Esophagus muscularis mucosa (tissue), 4 donors: ENCODE data around the gene SLC4A3. TPM values are rescaled to one million over a fixed set of nuclear protein-coding genes. Genes with fewer than 3 reads are reported as not detected.

Experiments used
- DNase-seq: peaks from one replicate; pipeline ENCODE4 v3.0.0-alpha.2; 2017; ENCODE audit errors: extremely low spot score
- H3K27ac ChIP-seq, 4 donors: fragments of 200-600 bp; sonication (generic); replicated peaks in 1 of 4; 1 replicate in 3 of 4; 2 replicates in 1 of 4; pipeline ENCODE4 v1.5.1; 2016 to 2019; ENCODE audit warnings: mild to moderate bottlenecking in 1 of 4
- H3K27me3 ChIP-seq, 4 donors: fragments of 200-600 bp; sonication (generic); one replicate each; pipeline versions ENCODE4 v1.5.1 to v1.6.0; 2016 to 2019
- H3K36me3 ChIP-seq, 4 donors: fragments of 200-600 bp; sonication (generic); one replicate each; pipeline ENCODE4 v1.5.1; 2016 to 2019
- H3K4me1 ChIP-seq, 4 donors: fragments of 200-600 bp; sonication (generic); one replicate each; pipeline ENCODE4 v1.5.1; 2016 to 2019
- H3K4me3 ChIP-seq, 4 donors: fragments of 200-600 bp; sonication (generic); 1 replicate in 2 of 4; 2 replicates in 2 of 4; pipeline ENCODE4 v1.5.1; 2016 to 2019; ENCODE audit warnings: mild to moderate bottlenecking in 4 of 4, moderate library complexity in 1 of 4
- H3K9me3 ChIP-seq, 4 donors: fragments of 200-600 bp; sonication (generic); 1 replicate in 3 of 4; 2 replicates in 1 of 4; pipeline ENCODE4 v1.5.1; 2016 to 2019
- CTCF ChIP-seq, 3 experiments: fragments of 200-600 bp in 2 of 3; fragments of 450-650 bp in 1 of 3; sonication (generic) in 2 of 3; IDR thresholded peaks; one replicate each; pipeline ENCODE4 v1.5.1; 2017 to 2019; ENCODE audit warnings: antibody characterized with exemption in 3 of 3, mild to moderate bottlenecking in 2 of 3, moderate library complexity in 1 of 3
- EP300 ChIP-seq: sonication (generic); formaldehyde crosslinking; IDR thresholded peaks from one replicate; pipeline ENCODE4 v1.6.1; 2017; ENCODE audit warnings: antibody characterized with exemption
- POLR2A ChIP-seq: fragments of 450-650 bp; IDR thresholded peaks from one replicate; pipeline ENCODE4 v1.6.1; 2017; ENCODE audit warnings: antibody characterized with exemption, moderate library complexity, mild to moderate bottlenecking, low read depth
- POLR2AphosphoS5 ChIP-seq, 2 donors: sonication (generic); formaldehyde crosslinking; IDR thresholded peaks; one replicate each; pipeline ENCODE4 v1.6.1; 2017; ENCODE audit warnings: antibody characterized with exemption in 2 of 2
- WGBS: methylation state at CpG from one replicate; pipeline ENCODE4 v1.1.5; 2018; 5-methylcytosine and 5-hydroxymethylcytosine counted together
- intact Hi-C: fragments of 100-400 bp; cut with DNase I; formaldehyde crosslinking; loops from one replicate; pipeline ENCODE4 v1.15.1; 2023
- total RNA-seq, 4 donors: library from RNA; depleted of rRNA; stranded (reverse); fragments of >200 nt; gene quantifications; one replicate each; pipeline versions ENCODE4 v1.1.0 to v1.2.1, GENCODE V29; 2016

The SLC4A3 gene
- total RNA-seq, 4 donors from 2014 or later = 15.0 to 30.4 (median 20.5) TPM

DNA sequence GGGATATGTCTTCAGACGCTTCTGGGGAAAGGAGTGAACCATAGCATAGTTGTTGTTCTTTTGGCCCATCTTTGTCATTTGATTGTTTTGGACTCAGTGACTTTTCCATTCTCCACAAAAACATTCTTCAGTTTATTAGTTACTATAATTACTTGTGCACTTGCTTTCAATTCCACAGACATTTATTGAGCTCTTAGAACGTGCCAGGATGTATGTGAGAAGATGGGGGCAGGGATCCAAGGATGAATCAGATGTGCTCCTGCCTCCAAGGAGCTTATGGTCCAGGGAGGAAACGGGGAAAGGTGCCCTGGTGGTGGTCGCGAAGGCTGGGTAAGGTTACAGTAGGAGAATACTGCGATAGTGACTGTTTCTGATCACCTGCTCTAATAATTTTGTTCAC lies 6.9 kb upstream of the SLC4A3 start:
- Histone ChIP-seq H3K36me3 (peaks cover 0 to 10% (median 9%) of the 10 kb centered on the region in 4 donors), H3K4me1 (peaks cover 0 to 4% (median 2%) of the 10 kb centered on the region in 4 donors), H3K27me3 (no peaks in the 10 kb centered on the region), H3K4me3 (no peak overlapping the region), H3K27ac (no peak overlapping the region), H3K9me3 (no peaks in the 10 kb centered on the region)
- intact Hi-C loops = no loop called here
- TF ChIP-seq EP300 (no peak), CTCF (IDR thresholded peaks at IDR 0.05) (no peak), POLR2A (no peak), POLR2AphosphoS5 (IDR thresholded peaks at IDR 0.05) (no peak)
- WGBS = 82% methylated on average over 6 of the region's 6 CpGs
- no peak for DNase-seq

DNA sequence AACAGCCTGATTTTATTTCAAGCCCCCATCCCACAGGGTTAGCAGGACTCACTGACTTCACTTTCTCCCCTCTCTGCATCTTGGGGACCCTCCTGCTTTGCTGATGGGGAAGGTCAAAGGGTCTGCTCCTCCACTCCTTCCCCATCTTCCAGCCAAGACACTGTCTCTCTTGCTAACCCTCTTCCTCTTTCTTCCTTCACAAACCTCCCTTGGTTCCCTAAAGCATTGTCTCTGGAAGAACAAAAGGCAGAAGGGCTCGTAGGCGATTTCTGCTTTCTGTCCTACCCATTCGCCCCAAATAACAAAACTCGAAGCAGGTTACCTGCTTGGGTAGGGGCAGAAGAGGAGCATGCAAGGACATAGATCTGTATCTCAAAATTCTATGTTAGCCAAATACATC lies 5.5 kb upstream of the SLC4A3 start:
- Histone ChIP-seq H3K4me1 (peaks cover 0 to 6% (median 3%) of the 10 kb centered on the region in 4 donors), H3K36me3 (no peaks in the 10 kb centered on the region), H3K27me3 (no peaks in the 10 kb centered on the region), H3K27ac (no peak overlapping the region), H3K4me3 (no peak overlapping the region), H3K9me3 (no peaks in the 10 kb centered on the region)
- no peak for DNase-seq
- intact Hi-C loops = no loop called here
- TF ChIP-seq EP300 = no peak
- TF ChIP-seq CTCF (IDR thresholded peaks at IDR 0.05) = no peak
- TF ChIP-seq POLR2A = no peak
- TF ChIP-seq POLR2AphosphoS5 (IDR thresholded peaks at IDR 0.05) = no peak
- WGBS = 74% methylated on average over 4 of the region's 4 CpGs

GRCh38 chr2:219622472-219622871 lies 5.0 kb upstream of the SLC4A3 start:
- intact Hi-C loops = no loop called here
- Histone ChIP-seq H3K27me3 (no peaks in the 10 kb centered on the region), H3K4me1 (peaks cover 0 to 9% (median 6%) of the 10 kb centered on the region in 4 donors), H3K27ac (no peak overlapping the region), H3K36me3 (no peaks in the 10 kb centered on the region), H3K4me3 (no peak overlapping the region), H3K9me3 (no peaks in the 10 kb centered on the region)
- 89% methylated on average over 2 of the region's 2 CpGs for WGBS
- no peak for TF ChIP-seq POLR2AphosphoS5 (IDR thresholded peaks at IDR 0.05)
- no peak for TF ChIP-seq EP300
- TF ChIP-seq CTCF (IDR thresholded peaks at IDR 0.05) = no peak
- TF ChIP-seq POLR2A = no peak
- DNase-seq = no peak

GRCh38 chr2:219624565-219624964 lies 2.9 kb upstream of the SLC4A3 start:
- no peak for DNase-seq
- peaks cover 0 to 16% (median 0%) of the 10 kb centered on the region in 4 donors for H3K27me3 ChIP-seq
- H3K4me3 ChIP-seq = no peak overlapping the region
- intact Hi-C loops = no loop called here
- H3K4me1 ChIP-seq = peaks cover 0 to 21% (median 18%) of the 10 kb centered on the region in 4 donors
- H3K9me3 ChIP-seq = no peaks in the 10 kb centered on the region
- TF ChIP-seq POLR2AphosphoS5 (IDR thresholded peaks at IDR 0.05) (no peak), POLR2A (no peak), CTCF (IDR thresholded peaks at IDR 0.05) (no peak), EP300 (no peak)
- no peaks in the 10 kb centered on the region for H3K36me3 ChIP-seq
- no peak overlapping the region for H3K27ac ChIP-seq
- WGBS = 96% methylated on average over 4 of the region's 6 CpGs

- no peak overlapping the region for H3K27ac ChIP-seq
These were observed 2.3 kb upstream of the SLC4A3 start for GRCh38 chr2:219625179-219625578.

More at GRCh38 chr2:219625179-219625578, 2.3 kb upstream of the SLC4A3 start:
- no peak for TF ChIP-seq POLR2AphosphoS5 (IDR thresholded peaks at IDR 0.05)
- no peak for TF ChIP-seq CTCF (IDR thresholded peaks at IDR 0.05)
- no peak for TF ChIP-seq EP300
- TF ChIP-seq POLR2A = no peak
- intact Hi-C loops = no loop called here
- Histone ChIP-seq H3K4me3 (no peak overlapping the region), H3K9me3 (no peaks in the 10 kb centered on the region), H3K36me3 (no peaks in the 10 kb centered on the region), H3K27me3 (peaks cover 0 to 16% (median 0%) of the 10 kb centered on the region in 4 donors), H3K4me1 (peaks cover 0 to 21% (median 18%) of the 10 kb centered on the region in 4 donors)
- WGBS = 95% methylated on average over 5 of the region's 5 CpGs
- no peak for DNase-seq
